ENCODE data around the gene GBP4.

DNA sequence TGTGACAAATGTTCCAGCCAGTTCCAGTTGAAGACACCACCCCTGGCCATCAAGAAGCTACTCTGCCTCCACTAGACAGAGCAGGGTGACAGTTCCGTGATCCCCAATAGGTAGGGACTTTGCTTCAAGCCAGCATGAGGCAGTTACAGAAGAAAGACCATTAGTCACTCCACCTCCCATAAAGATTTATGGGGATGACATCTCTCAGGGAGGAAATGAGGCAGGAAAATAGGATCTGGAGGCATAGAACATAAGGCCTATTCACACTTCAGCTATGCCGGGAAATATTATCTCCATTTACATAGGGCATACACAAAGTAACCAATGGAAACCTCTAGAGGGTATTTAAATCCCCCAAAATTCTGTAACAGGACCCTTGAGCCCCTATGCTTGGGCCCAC, 19.4 kb downstream of the GBP4 start:
- TF ChIP-seq, protein P1, sequence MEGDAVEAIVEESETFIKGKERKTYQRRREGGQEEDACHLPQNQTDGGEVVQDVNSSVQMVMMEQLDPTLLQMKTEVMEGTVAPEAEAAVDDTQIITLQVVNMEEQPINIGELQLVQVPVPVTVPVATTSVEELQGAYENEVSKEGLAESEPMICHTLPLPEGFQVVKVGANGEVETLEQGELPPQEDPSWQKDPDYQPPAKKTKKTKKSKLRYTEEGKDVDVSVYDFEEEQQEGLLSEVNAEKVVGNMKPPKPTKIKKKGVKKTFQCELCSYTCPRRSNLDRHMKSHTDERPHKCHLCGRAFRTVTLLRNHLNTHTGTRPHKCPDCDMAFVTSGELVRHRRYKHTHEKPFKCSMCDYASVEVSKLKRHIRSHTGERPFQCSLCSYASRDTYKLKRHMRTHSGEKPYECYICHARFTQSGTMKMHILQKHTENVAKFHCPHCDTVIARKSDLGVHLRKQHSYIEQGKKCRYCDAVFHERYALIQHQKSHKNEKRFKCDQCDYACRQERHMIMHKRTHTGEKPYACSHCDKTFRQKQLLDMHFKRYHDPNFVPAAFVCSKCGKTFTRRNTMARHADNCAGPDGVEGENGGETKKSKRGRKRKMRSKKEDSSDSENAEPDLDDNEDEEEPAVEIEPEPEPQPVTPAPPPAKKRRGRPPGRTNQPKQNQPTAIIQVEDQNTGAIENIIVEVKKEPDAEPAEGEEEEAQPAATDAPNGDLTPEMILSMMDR (IDR thresholded peaks at IDR 0.05) = no peak
- TF ChIP-seq POLR2AphosphoS5 (IDR thresholded peaks at IDR 0.05) = no peak
- TF ChIP-seq POLR2A (IDR thresholded peaks at IDR 0.05) = no peak

All from gastroesophageal sphincter (tissue), 3 donors.